Activated T-cell treated with anti-CD3 and anti-CD28 coated beads, Interleukin-2, amount 50 U/mL, for 24 hours (primary cell): ENCODE results near the gene POU5F2.

Source experiments
- DNase-seq: peaks from one replicate; pipeline ENCODE4 v3.0.0-alpha.2; 2020
- H3K27ac Mint-ChIP-seq: 2 replicates; pipeline ENCODE4 v1.8.0; 2020; ENCODE audit warnings: mild to moderate bottlenecking, mixed read lengths
- H3K27me3 Mint-ChIP-seq: 2 replicates; pipeline ENCODE4 v1.8.0; 2020; ENCODE audit warnings: mixed read lengths
- H3K36me3 Mint-ChIP-seq: 2 replicates; pipeline ENCODE4 v1.8.0; 2020; ENCODE audit warnings: low read depth, mixed read lengths
- H3K4me1 Mint-ChIP-seq: 2 replicates; pipeline ENCODE4 v1.8.0; 2020; ENCODE audit warnings: low read depth, mixed read lengths
- H3K4me3 Mint-ChIP-seq: 2 replicates; pipeline ENCODE4 v1.8.0; 2020; ENCODE audit warnings: mild to moderate bottlenecking, moderate library complexity, mixed read lengths
- H3K9me3 Mint-ChIP-seq: 2 replicates; pipeline ENCODE4 v1.8.0; 2020; ENCODE audit warnings: mixed read lengths

The POU5F2 gene, protein sequence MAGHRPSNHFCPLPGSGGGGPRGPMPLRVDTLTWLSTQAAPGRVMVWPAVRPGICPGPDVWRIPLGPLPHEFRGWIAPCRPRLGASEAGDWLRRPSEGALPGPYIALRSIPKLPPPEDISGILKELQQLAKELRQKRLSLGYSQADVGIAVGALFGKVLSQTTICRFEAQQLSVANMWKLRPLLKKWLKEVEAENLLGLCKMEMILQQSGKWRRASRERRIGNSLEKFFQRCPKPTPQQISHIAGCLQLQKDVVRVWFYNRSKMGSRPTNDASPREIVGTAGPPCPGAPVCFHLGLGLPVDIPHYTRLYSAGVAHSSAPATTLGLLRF

GRCh38 chr5:93741136-93741811 is at the start of gene POU5F2:
TSS of gene POU5F2 (minus strand) at chr5:93741600. CDS start at chr5:93741563, 37 bp downstream.
- H3K36me3 Mint-ChIP-seq: peaks cover 68% of the 10 kb centered on the region
- DNase-seq: no peak
- no peak within 1 kb of the TSS for H3K4me3 Mint-ChIP-seq
- H3K9me3 Mint-ChIP-seq: peaks cover 16% of the 10 kb centered on the region
- no peaks in the 10 kb centered on the region for H3K27me3 Mint-ChIP-seq
- H3K27ac Mint-ChIP-seq: no peak within 1 kb of the TSS
- no peaks in the 10 kb centered on the region for H3K4me1 Mint-ChIP-seq

GRCh38 chr5:93790401-93790800 is 49.0 kb upstream of the POU5F2 start:
- Mint-ChIP-seq H3K27ac (no peak overlapping the region), H3K9me3 (no peaks in the 10 kb centered on the region), H3K27me3 (no peaks in the 10 kb centered on the region), H3K36me3 (peaks cover 13% of the 10 kb centered on the region), H3K4me1 (no peaks in the 10 kb centered on the region), H3K4me3 (no peak overlapping the region)
- no peak for DNase-seq

DNA sequence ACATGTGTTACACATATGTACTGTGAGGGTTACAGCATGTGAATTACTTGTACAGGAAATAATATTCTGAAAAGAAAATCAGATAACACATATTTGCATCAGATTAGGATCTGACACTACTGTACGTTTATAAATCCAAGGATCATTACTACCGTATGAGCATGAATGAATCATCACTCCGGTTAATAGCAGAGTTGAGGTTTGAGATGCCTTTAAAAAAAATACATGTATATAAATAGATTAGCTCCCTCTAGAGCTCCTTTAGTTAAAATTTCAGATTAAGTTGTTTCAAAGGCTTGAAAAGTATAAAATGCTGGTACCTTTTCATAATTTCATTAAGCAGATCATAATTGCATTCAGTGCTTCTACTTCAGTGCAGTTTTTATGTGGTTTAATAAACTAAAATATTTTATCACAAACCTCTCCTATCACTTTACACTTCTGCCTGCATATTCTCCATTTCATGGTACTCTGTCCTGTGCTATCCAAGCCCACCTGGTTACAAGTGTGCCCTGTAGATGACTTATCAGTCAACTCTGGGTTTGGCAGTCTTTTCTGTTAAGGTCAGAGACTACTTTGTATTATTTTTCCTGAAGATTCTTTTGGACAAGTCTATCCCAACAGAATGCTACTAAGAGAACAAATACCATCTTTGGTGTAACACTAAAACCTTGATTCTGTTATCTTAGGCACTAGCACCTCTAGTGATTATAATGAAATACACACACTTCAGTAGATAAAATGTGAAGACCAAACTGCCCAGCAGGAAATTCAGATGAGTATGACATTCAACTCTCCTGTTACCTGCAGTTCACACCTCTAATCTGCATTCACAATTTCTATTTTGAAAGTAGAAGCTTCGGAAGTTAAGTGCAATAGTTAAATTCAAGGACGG is 48.0 kb upstream of the POU5F2 start:
- H3K9me3 Mint-ChIP-seq: no peaks in the 10 kb centered on the region
- no peak for DNase-seq
- no peaks in the 10 kb centered on the region for H3K4me1 Mint-ChIP-seq
- H3K27me3 Mint-ChIP-seq: no peaks in the 10 kb centered on the region
- peaks cover 4% of the 10 kb centered on the region for H3K36me3 Mint-ChIP-seq
- no peak overlapping the region for H3K27ac Mint-ChIP-seq
- no peak overlapping the region for H3K4me3 Mint-ChIP-seq

GRCh38 chr5:93787598-93787997 is 46.2 kb upstream of the POU5F2 start:
- Mint-ChIP-seq H3K9me3 (no peaks in the 10 kb centered on the region), H3K27ac (no peak overlapping the region), H3K4me3 (no peak overlapping the region), H3K36me3 (peaks cover 7% of the 10 kb centered on the region), H3K4me1 (no peaks in the 10 kb centered on the region), H3K27me3 (no peaks in the 10 kb centered on the region)
- no peak for DNase-seq

DNA sequence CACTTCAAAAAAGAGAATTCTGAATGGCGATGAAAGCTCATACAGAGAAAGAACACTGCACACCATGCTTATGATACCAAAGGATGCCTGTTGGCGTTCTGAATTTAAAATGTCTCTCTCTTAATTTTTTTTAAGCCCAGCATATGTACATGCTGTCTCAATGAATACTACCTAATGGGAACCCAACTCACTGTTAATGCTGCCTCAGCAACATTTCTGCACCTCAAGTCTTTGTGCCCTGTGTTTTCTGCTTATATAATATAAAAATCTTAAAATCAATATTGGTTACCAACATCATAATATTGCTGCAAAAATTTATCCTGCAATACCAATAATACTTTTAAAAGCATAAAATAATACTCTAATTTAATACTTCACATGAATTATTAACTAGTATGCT is 44.1 kb upstream of the POU5F2 start:
- no peak for DNase-seq
- H3K4me3 Mint-ChIP-seq: no peak overlapping the region
- no peaks in the 10 kb centered on the region for H3K27me3 Mint-ChIP-seq
- no peaks in the 10 kb centered on the region for H3K9me3 Mint-ChIP-seq
- peaks cover 22% of the 10 kb centered on the region for H3K36me3 Mint-ChIP-seq
- H3K27ac Mint-ChIP-seq: no peak overlapping the region
- H3K4me1 Mint-ChIP-seq: no peaks in the 10 kb centered on the region

DNA sequence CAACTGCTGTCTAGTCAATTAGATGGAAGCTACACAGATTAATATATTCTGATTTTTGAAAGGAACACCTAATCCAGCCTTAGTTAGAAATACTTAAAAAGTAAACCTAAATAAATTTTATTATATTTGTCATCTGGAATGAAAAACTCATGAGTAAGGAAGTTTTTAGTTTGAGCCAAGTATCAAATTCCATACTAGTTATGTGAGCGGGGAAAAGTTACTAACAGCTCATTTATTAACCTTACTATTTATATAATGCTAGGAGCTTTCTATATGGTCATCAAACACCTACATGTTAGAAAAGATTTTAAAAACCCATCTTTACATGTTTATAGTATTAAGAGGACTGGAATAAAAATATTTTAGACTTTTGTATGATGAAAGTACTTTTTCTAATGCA is 41.6 kb upstream of the POU5F2 start:
- H3K27ac Mint-ChIP-seq: no peak overlapping the region
- no peaks in the 10 kb centered on the region for H3K27me3 Mint-ChIP-seq
- DNase-seq: no peak
- no peaks in the 10 kb centered on the region for H3K4me1 Mint-ChIP-seq
- peaks cover 25% of the 10 kb centered on the region for H3K36me3 Mint-ChIP-seq
- no peak overlapping the region for H3K4me3 Mint-ChIP-seq
- no peaks in the 10 kb centered on the region for H3K9me3 Mint-ChIP-seq

DNA sequence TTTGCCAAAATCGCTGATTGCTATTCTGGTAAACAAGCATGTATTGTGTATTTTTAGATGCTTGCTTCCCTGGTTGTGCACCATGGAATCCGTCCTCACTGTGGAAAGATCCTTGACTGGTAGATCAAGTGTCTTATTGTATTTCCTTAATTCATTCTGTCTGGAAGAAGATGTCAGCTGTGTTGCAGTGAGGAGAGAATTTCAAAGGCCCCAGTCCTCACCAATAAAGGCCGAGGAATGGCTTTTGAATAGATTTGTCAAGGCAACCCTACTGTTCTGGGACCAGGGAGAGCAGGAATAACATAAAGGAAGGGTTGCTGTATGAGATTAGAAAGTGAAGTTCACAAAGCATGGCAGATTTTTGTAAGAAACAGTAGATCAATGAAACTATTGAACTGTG is 36.2 kb upstream of the POU5F2 start:
- no peak for DNase-seq
- Mint-ChIP-seq H3K27ac (no peak overlapping the region), H3K9me3 (peaks cover 5% of the 10 kb centered on the region), H3K4me3 (no peak overlapping the region), H3K4me1 (no peaks in the 10 kb centered on the region), H3K27me3 (no peaks in the 10 kb centered on the region), H3K36me3 (peaks cover 61% of the 10 kb centered on the region)

DNA sequence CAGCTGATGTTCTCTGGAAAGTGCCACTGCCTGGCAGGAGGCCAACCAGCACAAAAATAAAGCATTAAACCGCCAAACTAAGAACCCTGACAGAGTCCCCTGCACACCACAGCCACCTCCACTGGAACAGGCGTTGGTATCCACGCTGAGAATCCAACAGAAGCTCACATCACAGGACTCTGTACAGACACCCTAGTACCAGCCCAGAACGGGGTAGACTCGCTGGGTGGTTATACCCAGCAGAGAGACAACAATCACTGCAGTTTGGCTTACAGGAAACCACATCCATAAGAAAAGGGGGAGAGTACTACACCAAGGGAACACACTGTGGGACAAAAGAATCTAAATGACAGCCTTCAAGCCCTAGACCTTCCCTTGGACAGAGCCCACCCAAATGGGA is 15.0 kb upstream of the POU5F2 start:
- DNase-seq: no peak
- Mint-ChIP-seq H3K27ac (no peak overlapping the region), H3K4me1 (peaks cover 7% of the 10 kb centered on the region), H3K27me3 (no peaks in the 10 kb centered on the region), H3K4me3 (no peak overlapping the region), H3K36me3 (peaks cover 47% of the 10 kb centered on the region), H3K9me3 (peaks cover 26% of the 10 kb centered on the region)

- Mint-ChIP-seq H3K27ac (no peak overlapping the region), H3K36me3 (peaks cover 41% of the 10 kb centered on the region), H3K27me3 (no peaks in the 10 kb centered on the region), H3K4me1 (peaks cover 7% of the 10 kb centered on the region), H3K9me3 (peaks cover 22% of the 10 kb centered on the region), H3K4me3 (no peak overlapping the region)
- no peak for DNase-seq
Measured at GRCh38 chr5:93755716-93756115, 14.3 kb upstream of the POU5F2 start.

DNA sequence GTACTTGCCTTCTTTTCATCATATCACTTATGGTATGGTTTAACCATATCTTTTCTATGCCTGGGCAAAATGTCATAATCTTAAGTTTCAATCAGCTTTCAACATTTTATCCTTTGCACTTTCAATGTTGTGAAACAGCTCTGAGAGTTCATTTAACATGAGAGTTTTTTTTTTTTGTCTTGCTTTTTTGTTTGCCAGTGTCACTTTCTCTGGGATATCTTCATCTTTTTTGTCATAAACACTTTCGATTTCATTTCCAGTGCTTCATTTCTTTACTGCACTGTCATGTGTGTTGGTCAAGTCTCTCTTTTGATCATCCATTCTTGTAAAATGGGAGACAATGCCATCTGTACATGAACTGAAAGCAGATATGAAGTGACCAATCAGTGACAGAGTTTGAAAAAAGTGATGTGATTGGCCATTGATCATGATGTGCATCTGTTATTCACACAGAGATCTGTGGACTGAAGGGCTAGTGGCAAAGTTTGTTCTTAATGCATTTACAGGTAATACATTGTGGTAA is 7.5 kb upstream of the POU5F2 start:
- Mint-ChIP-seq H3K27me3 (no peaks in the 10 kb centered on the region), H3K36me3 (peaks cover 5% of the 10 kb centered on the region), H3K9me3 (peaks cover 2% of the 10 kb centered on the region), H3K4me1 (peaks cover 11% of the 10 kb centered on the region), H3K27ac (no peak overlapping the region), H3K4me3 (no peak overlapping the region)
- no peak for DNase-seq

GRCh38 chr5:93746406-93747056 is 5.1 kb upstream of the POU5F2 start:
- Mint-ChIP-seq H3K4me3 (no peak overlapping the region), H3K27ac (no peak overlapping the region), H3K9me3 (peaks cover 8% of the 10 kb centered on the region), H3K4me1 (peaks cover 6% of the 10 kb centered on the region), H3K36me3 (peaks cover 23% of the 10 kb centered on the region), H3K27me3 (no peaks in the 10 kb centered on the region)
- no peak for DNase-seq

DNA sequence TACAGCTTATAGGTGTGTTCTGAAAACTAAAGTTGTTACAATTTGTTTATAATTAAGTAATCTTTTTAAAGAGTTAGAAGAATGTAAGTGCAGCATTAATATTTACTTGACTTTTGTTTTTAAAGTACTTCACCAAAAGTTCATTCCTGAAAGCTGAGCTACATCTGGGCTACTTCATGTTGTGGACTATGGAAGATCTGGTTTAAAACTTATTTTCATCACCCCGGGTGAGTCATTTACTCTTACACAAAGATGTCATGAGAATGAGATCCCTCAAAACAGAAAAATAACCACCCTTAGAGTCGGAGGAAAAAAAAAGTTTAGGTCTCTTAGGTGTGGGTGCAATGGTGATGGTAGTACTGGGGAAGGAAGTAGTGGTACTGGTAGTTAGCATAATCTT is 5.1 kb downstream of the POU5F2 start:
- no peaks in the 10 kb centered on the region for H3K4me1 Mint-ChIP-seq
- no peaks in the 10 kb centered on the region for H3K27me3 Mint-ChIP-seq
- no peak overlapping the region for H3K27ac Mint-ChIP-seq

GRCh38 chr5:93735378-93735777 is 6.0 kb downstream of the POU5F2 start:
- H3K27ac Mint-ChIP-seq: no peak overlapping the region
- H3K36me3 Mint-ChIP-seq: peaks cover 41% of the 10 kb centered on the region
- H3K27me3 Mint-ChIP-seq: no peaks in the 10 kb centered on the region
- no peak for DNase-seq
- H3K4me1 Mint-ChIP-seq: no peaks in the 10 kb centered on the region
- H3K4me3 Mint-ChIP-seq: no peak overlapping the region
- peaks cover 8% of the 10 kb centered on the region for H3K9me3 Mint-ChIP-seq

More for the DNA sequence above, 5.1 kb downstream of the POU5F2 start:
- peaks cover 48% of the 10 kb centered on the region for H3K36me3 Mint-ChIP-seq
- H3K9me3 Mint-ChIP-seq: peaks cover 8% of the 10 kb centered on the region
- H3K4me3 Mint-ChIP-seq: no peak overlapping the region
- DNase-seq: no peak

DNA sequence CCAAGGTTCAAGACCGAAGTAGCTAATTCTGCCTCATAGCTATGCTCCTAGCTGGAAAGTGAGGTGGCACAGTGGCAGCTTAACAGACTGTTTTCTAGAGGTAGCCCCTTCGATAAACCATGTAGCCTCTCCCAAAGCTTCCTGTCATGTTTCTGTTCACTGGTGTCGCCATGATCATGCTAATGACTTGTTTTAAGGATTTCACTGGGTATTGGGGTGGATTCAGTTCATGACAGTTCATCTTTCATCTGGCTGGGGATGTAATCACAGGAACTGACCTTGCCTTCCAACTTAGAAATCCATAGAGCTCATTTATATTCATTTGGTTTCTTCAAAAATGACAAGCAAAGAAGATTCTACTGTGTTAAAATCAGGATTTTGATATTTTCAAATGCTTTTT is 9.4 kb downstream of the POU5F2 start:
- no peak overlapping the region for H3K27ac Mint-ChIP-seq
- H3K36me3 Mint-ChIP-seq: peaks cover 10% of the 10 kb centered on the region
- H3K9me3 Mint-ChIP-seq: no peaks in the 10 kb centered on the region
- H3K27me3 Mint-ChIP-seq: no peaks in the 10 kb centered on the region
- H3K4me3 Mint-ChIP-seq: no peak overlapping the region
- no peaks in the 10 kb centered on the region for H3K4me1 Mint-ChIP-seq
- no peak for DNase-seq
